RPMI8226 (cell line): ENCODE measurements around the gene DDX49.

Experiments used
- DNase-seq: peaks from one replicate; pipeline ENCODE4 v3.0.0-alpha.2; 2015

DDX49 gene

DNA sequence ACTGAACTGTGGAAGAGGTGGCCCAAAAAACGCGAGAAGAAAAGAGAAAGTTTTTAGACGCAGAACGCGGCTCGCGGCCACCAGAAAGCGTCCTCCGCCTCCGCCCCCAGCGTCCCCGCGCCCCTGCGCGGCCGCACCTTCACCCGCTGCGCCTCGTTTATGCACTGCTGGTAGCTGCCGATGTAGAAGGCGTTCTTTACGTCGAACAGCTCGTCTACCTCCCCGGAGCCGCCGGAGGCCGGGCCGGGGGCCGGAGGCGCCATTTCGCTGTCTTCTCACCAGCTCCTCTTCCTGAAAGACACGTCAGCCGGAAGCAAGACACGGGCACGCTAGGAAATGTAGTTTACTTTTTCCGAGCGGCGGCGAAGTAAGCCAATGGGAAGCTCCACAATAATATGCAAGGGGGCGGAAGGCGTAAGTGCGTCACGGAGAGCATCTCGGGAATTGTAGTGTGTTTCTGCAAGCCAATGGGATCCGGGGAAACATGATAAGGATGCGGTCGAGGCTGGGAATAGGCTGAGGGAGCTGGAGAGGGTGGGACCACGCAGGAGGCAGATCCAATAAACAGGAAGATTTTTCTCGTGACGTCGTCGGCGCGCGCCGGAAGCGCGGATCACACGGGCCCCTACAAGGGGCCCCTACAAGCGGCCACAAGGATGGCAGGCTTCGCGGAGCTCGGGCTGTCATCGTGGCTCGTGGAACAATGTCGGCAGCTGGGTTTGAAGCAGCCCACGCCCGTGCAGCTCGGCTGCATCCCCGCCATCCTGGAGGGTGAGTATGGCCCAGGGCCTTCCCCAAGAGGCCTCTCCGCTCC, at the start of gene DDX49, which contains the start of gene COPE:
TSS of gene DDX49 (plus strand) at position 630 of the 814 bp plus-strand sequence. CDS start at position 657, 27 bp downstream.
TSS of gene COPE (minus strand) at position 302 of the 814 bp plus-strand sequence. CDS start at position 263, 39 bp downstream.
- peak; percentile 99 for DNase-seq

DNA sequence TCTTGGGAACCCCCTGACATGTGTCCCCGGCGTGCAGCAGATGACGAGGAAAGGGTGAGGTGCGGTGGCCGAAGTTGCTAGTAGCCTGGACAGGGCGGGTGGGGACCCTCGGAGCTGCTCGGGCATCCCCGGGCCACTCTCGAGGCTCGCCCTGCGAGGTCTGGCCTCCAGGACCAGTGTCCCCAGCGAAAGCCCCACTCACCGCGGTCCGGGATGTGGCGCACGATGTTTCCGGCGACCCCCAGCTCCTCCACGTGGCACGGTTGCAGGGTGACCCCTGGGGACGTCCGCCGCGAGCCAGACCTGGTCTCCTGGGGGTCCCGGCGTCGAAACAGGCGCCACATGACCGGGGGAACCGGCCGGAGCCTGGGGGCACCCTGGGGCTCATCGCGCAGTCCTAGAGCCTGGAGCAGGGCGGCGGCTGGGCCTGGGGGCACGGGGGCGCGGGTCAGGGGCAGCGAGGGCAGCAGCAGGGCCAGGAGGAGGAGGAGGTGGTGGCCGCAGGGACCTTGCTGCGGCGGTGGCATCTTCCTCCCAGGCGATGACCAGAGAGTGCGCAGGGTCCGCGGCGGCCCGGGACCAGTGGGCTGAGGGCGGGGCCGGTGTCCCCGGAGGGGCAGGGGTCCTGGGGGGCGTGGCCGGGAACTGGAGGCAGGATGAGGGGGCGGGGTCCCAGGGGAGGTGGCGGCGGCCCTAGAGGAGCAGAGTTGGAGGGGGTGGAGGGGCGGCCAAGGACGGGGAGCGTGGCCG, 49.6 kb upstream of the DDX49 start:
- no peak for DNase-seq

GRCh38 chr19:18870531-18871172, 48.9 kb upstream of the DDX49 start:
- DNase-seq, result no peak

- DNase-seq, result no peak
Observed at GRCh38 chr19:18871543-18871942, 48.0 kb upstream of the DDX49 start.

- DNase-seq, result no peak
Observed at GRCh38 chr19:18875726-18876125, 43.8 kb upstream of the DDX49 start.

GRCh38 chr19:18876865-18877264, 42.6 kb upstream of the DDX49 start:
- no peak for DNase-seq

DNA sequence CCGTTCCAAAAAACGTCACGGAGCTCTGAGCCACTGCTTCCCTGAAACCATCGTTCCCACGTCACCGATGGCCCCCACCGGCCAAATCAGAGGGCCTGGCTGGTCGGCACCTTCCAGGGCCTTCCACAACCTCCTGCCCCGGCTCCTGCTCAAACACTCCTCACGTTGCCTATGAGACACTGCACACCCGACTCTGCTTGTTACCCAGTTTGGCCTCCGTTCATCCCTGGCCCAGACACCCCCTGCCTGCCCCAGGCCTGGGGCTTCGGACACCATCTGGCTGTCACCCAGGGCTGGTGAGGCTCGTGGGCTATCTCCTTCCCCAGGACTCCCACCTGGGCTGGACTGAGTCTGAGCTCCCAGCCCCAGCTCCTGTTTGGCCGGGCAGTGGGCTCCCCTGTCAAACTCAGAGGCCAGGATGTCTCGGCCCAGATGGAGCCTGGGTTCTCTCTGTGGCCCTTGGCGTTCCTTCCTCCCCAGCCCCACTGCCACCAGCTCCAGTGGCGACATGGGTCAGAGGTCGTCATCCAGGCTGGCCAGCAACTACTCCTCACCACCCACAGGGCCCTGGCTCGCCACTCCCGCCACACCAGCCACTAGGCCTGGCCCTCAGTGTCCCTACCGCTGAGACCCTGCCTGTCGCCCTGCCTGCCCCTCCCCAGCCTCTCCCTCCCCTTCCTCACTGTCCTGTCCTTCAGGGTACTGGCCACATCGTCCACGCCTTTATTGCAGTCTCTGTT, 41.3 kb upstream of the DDX49 start:
- DNase-seq, result no peak

DNA sequence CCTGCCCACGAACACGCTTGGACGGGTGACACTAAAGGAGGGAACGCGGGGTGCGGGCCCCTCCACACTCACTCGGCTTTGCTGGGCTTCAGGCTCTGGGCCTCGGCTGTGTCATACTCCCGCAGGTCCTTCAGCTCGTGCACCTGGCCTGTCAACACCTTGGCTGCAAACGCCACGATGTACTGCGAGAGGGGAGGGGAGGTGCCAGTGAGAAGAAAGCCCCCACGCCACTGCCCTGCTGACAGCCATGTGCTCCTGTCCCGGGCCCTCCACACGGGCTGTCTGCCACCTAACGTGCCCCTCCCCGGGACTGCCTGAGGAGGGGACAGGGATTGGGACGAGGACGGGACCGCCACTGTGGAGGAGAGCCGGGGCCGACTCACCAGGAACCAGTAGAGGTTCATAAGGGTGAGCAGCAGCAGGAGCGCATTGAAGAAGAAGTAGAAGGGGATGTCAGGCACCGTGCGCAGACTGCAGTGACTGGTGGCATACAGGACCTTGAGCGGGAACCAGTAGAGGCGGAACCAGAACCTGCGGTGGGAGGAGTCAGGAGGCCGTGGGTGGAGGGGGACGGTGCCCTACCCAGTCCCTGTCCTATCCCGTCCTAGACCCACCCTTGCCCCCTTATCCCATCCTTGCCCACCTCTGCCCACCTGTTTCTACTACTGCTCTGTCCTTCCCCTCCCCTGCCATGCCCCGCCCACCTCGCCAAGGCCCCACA, 40.5 kb upstream of the DDX49 start:
- DNase-seq, result no peak

- DNase-seq, result peak; percentile 78
Observed at GRCh38 chr19:18879579-18880373, 39.7 kb upstream of the DDX49 start.

GRCh38 chr19:18881491-18881890, 38.0 kb upstream of the DDX49 start:
- DNase-seq, result no peak

- DNase-seq, result peak; percentile 67
Observed at GRCh38 chr19:18883526-18884304, 35.8 kb upstream of the DDX49 start.

GRCh38 chr19:18886972-18887371, 32.5 kb upstream of the DDX49 start:
- DNase-seq, result no peak

- DNase-seq, result no peak
Observed at GRCh38 chr19:18889949-18890745, 29.4 kb upstream of the DDX49 start.

- no peak for DNase-seq
Observed at GRCh38 chr19:18893587-18894253, 25.8 kb upstream of the DDX49 start.

GRCh38 chr19:18894254-18895037, 25.1 kb upstream of the DDX49 start:
- peak; percentile 47 for DNase-seq

DNA sequence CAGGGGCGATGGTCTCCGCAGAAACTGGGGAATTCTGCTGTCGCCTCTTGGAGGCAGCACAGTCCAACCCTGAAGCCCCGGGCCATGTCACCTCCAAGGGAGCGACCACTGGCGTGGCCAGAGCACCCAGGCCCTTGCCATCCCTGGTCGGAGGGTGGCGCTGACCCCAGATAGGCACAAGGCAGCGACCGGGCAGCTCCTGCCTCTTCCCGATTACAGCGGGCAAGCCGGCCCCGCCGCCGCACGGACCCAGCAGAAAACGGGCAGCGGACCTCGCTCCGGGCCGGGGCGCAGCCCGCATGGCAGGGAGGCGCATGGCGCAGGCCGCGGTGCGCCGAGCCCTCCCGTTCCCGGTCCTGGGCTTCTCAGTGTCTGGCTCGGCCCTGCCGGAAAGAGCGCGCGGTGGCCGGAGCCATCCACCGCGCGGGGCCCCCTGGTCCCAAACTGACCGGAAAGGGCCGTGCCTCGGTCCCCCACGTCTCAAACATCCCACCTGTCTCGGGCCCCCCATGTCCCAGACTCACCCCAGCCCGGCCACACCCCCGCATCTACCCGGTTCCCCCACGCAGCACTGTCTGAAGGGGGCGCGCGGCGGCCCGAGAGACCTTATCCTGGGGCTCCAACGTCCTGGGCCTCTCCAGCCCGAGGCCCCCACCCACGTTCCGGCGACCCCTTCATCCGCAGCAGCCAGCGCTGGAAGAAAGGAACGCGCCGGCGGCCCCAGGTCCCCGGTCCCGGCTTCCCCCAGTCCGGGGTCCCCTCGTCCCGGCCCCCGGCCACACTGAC, 24.3 kb upstream of the DDX49 start:
- peak; percentile 50 for DNase-seq

DNA sequence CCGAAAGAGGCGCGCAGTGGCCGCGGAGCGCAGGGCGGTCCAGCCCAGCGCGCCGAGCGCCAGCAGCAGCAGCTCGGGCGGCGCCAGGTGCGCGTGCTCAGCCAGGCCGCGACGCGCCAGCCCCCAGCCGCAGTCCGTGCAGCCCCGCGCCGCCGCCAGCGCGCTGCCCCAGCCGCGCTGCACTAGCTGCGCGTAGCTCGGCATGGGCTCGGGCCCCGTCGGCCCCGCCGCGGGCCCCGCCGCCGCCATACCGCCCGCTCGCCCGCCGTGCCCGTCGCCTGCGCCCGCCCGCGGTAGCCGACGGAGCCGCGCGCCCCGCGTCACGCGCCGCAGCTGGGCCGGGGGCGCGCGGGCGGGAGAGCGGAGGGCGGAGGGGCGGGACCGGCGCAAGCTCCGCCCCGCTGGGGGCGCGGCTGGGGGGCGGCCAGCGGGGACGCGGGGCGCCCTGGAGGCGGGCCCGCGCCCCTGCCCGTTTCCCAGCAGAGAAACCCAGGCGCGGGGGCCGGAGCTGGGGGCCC, 23.6 kb upstream of the DDX49 start, which contains the start of gene CERS1:
TSS of gene CERS1 (minus strand) at position 335 of the 518 bp plus-strand sequence. CDS start at position 249, 86 bp downstream.
- peak; percentile 37 for DNase-seq
